ENCODE results near the gene INSRR.
A peak's percentile ranks its signal among the peaks of the same experiment; 100 is the strongest.

The INSRR gene

GRCh38 chr1:156848461-156849150 is 10.3 kb downstream of the INSRR start:
- DNase-seq (ENCODE audit: low spot score), result no peak

GRCh38 chr1:156847591-156848460 is 11.1 kb downstream of the INSRR start:
- no peak for DNase-seq (ENCODE audit: low spot score)

DNA sequence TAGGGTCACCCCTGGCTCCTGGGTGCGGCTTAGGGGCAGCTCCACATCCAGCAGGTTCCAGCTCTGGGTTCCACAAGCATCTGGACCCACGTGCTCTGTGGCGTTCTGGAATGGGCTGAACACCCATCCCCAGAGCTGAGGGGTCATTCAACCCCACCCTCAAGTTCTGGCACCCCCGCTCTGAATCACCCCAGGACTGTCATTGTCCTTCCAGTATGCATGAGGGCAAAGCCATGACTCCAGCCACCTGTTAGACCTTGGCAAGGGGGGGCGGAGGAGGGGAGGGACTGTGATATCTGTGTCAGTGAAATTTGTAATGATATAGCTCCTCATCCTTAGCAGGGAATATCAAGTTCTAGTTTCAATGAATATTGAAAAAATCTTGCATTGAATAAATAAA is 12.3 kb downstream of the INSRR start:
- no peak for DNase-seq (ENCODE audit: low spot score)

DNA sequence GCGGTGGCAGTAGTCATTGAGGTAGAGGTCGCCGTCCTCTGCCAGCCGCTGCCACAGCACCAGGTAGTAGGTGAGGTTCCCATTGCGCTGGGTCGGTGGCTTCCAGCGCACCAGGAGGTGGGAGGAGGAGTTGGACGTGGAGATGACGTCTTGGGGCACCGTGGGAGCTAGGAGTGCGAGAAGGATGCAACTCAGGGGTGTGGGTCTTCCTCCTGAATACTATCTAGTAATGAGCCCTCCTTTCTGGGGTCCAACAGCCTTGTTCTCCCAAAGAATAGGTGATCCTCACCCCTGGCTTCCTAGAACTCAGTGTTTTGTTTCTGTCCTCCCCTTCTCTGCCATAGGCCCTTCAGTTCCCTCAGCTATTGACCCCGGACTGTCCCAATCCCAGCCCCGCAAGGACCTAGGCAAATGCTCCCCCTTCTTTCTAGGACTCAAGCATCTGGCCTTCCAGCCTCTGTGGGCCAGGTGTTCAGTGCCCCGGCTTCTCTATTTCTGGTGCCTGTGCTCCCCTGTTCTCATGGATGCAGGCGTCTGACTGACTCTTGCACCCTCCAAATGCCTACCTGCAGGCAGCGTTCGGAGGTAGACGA is 12.9 kb downstream of the INSRR start:
- no peak for DNase-seq (ENCODE audit: low spot score)

DNA sequence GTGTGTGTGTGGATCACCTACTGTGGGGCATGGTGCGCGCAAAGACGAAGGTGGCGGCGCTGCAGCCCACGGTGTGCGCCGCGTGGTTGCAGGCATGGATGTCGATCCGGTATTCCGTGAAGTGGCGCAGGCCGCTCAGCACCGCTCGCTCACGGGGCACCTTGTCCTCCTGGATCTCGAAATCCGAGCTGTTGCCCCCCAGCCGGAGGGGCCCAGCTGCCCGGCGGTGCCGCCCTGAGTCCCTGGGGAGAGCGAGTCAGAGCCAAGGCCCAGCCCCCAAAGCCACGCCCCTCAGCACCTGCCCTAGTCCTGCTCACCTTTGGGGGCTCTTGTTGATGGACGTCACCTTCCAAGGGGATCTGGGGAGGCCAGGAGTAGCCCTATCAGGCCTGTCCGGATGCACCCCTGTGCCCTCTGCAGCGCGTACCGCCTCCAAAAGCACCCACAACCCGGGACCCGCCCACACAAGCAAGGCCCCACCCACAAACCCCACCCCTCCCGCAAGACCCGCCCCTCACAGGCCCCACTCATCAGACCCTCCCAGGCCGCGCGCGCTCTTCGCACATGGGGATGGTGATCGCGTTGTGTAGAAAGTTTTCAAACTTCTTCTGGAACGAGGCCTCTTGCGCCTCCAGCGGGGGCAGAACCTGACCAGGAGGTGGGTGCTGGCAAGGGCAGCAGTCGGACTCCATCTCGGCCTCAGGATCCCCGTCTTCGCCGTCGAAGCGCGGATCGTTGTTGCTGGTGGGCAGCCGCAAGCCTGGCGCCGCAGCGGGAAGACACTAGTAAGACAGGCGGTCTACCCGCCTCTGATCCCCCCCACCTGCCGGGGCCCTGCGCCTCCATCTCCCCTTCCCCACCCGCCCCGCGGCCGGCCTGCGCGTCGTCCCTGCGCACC is 13.6 kb downstream of the INSRR start:
- DNase-seq (ENCODE audit: low spot score), result no peak

DNA sequence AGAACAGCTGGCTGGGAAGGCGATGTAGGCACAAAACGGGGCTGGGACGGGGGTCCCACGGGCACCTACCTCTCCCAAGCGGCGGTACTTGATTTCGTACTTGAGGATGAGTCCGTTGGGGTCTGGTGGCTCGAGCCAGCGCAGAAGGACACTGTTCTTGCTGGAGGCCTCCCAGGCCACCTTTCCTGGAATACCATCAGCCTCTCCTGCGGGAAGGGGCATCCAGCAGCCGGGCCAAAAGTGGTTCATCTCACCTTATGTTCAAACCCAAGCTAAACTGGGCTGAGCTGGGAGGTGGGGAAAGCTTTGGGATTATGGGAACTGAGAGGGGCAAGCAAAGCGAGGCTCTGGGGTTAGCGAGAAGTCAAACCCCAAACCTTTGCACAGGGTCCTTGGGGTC is 14.3 kb downstream of the INSRR start:
- no peak for DNase-seq (ENCODE audit: low spot score)

- no peak for DNase-seq (ENCODE audit: low spot score)
Measured at GRCh38 chr1:156844102-156844501, 14.8 kb downstream of the INSRR start.

- DNase-seq (ENCODE audit: low spot score), result no peak
Measured at GRCh38 chr1:156842618-156843300, 16.2 kb downstream of the INSRR start.

DNA sequence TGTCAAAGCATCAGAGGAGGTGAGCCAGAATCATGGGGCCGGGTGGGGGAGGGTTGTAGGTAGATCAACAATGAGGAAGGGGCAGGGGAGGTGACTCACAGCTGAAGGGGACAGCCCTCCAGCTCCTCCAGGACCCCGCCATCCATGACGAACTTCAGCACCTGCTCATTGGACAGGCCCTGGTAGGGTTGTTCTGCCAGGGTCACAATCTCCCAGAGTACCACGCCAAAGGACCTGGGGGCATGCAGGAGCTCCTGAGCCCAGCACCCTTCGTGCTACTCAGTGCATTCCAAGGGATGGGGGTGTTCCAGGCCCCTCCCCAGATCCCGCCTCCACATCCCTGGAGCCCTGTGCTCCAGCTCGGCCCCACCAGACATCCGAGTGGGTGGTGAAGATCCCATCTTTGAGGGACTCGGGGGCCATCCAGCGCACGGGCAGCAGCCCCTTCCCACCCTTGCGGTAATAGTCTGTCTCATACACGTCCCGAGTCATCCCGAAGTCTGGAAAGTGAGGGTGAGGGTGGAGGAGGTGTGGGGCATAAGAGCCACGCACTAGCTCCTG is 17.5 kb downstream of the INSRR start:
- DNase-seq (ENCODE audit: low spot score), result no peak

DNA sequence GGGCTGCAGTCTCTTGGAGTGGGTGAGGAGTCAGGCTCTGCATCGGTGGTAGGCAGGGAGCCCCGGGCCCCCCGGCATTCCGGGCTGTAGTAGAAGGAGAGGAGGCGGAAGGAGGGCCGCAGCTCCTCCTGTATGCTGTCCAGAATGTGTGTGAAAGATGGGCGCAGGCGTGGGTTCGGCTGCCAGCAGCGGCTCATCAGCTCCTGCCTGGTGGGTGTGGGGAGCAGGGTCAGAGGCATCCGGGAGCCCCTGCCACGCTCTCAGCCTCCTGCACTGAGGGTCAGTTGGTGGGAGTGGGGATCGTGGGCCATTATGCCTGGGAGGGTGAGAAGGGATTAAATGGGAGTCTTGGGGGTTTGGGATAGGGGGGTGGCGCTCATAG is 18.0 kb downstream of the INSRR start:
- DNase-seq (ENCODE audit: low spot score), result no peak

- no peak for DNase-seq (ENCODE audit: low spot score)
Measured at GRCh38 chr1:156840186-156840897, 18.6 kb downstream of the INSRR start.

DNA sequence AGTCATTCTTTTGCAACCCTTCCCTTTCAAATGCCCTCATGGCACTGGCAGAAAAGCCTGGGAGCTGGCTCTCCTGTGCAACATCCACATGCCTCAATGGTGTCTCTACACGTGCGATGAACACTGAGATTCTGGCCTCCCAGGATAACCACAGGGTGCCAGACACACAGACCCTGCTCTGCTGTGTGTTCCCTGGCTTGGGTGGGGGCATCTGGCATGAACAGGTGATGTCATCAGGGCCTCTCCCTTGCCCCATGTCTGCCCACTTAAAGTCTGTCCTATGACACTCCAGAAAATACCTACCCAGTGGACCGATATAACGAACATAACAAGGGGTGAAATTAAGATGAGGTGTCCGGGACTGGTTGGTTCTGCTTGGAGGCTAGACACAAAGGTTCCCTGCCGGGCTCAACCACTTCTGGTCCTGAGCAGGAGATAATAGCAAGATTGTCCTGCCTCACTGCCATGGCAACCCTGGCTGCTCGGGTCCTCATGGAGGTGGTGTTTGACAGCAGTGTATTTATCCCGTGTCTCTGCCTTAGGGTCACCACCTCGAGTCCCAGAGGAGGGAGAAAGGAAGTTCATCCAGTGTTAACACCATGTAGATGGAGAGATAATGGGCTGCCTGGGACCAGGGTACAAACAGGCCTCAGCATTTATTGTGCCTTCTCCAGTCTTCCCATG is 19.3 kb downstream of the INSRR start:
- no peak for DNase-seq (ENCODE audit: low spot score)

GRCh38 chr1:156838972-156839371 is 19.9 kb downstream of the INSRR start:
- DNase-seq (ENCODE audit: low spot score), result peak; percentile 86

DNA sequence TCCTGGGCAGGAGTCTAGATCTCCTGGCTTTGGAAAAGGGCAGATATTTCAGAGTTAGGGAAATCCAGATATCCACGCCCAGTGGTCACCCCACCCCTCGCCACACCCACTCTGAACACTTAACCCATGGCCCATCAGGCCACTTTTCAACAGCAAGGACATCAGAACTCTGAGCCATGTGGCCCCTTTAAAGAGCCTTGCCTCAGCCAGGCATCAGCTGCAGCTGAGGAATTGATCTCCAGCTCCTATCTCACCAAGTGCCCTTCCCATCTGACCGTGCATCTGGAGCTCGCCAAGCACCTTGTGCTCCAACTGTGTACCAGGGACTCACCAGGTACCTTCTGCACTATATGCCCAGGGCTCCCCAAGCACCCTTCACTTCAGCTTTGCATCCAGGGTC is 22.0 kb downstream of the INSRR start:
- no peak for DNase-seq (ENCODE audit: low spot score)

DNA sequence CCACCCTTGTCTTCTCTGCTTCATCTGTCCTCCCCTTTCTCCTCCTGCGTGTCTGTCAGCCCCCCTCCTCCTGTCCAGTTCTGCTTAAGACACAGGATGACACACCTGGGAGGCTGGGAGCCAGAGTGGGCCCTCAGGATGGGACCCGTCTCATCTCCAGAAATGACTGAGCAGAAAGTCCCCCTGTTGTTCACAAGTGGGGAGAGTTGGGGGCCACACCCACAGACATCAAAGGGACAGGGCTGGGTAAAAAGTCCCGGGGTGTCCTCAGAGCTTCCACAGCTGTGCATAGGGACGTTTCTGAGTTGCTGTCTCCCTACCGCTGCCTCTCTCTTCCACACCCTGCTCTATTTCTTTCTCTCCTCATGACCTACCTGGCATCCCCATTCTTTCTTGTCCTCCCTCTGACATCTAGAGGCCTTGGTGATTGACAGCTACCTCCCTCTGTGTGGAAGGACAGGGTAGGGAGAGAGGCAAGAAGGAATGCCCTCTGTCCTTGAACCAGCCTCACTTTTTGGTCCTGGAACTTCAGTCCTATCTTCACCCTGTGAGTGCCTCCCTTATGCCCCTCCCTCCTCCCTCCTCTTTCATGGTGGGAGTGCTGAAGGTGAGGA is 22.8 kb downstream of the INSRR start:
- no peak for DNase-seq (ENCODE audit: low spot score)

DNA sequence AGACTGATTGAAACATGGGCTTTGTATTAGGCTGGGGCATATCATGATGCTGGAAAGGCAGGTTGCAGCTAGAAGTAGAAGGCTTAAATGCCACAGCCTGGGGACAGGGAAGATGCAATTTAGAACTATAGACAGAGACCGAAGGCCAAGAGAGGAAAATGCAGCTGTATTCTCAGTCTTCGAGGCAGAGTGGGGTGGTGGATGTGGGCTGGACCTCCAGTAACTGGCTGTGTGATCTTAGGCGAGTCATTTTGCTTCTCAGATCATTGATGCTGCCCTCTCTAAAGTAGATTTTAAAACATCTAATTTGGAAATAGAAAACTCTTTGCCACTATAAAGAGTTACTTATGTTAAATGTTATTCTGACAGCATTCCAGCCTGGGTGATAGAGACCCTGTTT is 24.6 kb downstream of the INSRR start:
- no peak for DNase-seq (ENCODE audit: low spot score)

GRCh38 chr1:156833603-156834002 is 25.3 kb downstream of the INSRR start:
- no peak for DNase-seq (ENCODE audit: low spot score)

DNA sequence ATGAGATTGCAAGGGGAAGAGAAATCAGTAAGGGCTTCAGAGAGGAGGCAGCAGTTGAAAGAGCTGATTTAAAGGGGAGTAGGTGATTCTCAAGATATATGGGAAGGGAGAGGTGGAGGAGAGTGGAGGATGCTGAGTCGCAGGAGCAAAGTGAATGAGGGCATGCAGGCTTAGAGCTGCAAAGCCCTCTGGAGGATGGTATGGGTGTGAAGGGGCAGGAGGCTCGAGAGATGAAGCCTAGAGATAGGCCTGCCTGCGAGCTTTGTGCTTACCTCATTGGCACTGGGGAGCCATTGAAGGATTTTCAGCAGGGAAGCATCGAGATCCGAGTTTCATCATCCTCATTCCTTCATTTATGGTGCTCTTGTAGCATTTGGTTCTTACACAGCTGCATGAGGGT is 26.5 kb downstream of the INSRR start:
- DNase-seq (ENCODE audit: low spot score), result no peak

DNA sequence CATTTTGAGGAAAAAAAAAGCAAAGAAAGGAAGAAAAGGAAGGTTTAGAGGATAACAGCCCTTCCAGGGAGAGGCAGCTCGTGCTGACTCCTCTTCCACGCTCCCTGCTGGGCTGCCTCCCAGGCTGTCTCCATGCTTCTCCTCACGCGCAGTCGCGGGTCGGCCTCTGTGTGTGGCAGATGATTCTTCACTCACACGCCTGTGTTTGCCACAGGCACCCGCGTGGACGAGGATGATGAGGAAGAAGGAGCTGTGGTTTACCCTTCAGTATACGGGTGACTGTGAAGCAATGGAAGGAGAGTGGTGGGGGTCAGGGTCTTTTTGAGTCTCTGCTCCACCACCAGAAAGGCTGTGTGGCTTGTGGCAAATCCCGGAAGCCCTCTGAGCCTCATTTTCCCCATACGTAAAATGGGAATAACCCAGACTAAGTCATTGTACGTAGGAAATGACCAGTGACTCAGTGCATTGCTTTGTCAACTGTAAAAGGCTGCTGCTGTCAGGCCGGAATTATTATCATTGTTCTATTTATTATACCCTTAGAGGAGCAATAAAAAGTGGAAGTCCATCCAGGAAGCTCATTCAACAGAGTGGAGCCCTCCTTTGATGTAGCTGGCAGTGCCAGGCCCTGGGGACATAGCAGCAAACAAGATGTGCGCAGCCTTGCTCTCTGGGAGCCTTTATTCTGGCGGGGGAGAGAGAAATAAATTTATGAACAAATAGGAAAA is 30.4 kb downstream of the INSRR start:
- DNase-seq (ENCODE audit: low spot score), result no peak
